Hepatocyte (in vitro differentiated cells): ENCODE measurements around the gene ZNF438.

ENCODE experiments used
- EZH2 ChIP-seq: fragments of 200-600 bp; sonication (generic); IDR thresholded peaks from 2 replicates; pipeline ENCODE4 v1.6.1; 2016; ENCODE audit warnings: antibody characterized with exemption, mild to moderate bottlenecking, borderline replicate concordance
- EZH2phosphoT487 ChIP-seq: fragments of 200-600 bp; sonication (generic); IDR thresholded peaks from one replicate; pipeline ENCODE4 v1.6.1; 2018; ENCODE audit warnings: antibody characterized with exemption, mild to moderate bottlenecking, low read depth, moderate library complexity; ENCODE audit not compliant: unreplicated experiment, severe bottlenecking
- TF ChIP-seq, protein P1 (sequence below): fragments of 200-600 bp; sonication (generic); IDR thresholded peaks from 2 replicates; pipeline ENCODE4 v1.5.1; 2016; ENCODE audit warnings: antibody characterized with exemption, mild to moderate bottlenecking; ENCODE audit not compliant: poor library complexity

DNA sequence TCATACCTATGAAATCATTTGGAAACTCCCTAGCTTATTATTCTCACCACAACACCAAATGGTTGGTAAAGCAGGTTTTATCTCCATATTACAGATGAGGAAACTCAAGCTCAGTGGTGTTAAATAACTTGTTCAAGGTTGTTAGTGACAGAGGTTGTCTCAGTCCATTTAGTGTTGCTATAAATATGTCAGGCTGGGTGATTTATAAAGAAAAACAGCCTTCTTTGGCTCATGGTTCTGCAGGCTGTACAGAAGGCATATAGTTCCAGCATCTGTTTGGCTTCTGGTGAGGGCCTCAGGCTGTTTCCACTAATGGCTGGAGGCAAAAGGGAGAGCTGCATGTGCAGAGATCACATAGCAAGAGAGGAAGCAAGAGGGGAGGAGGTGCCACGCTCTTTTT lies 96.6 kb downstream of the ZNF438 start:
- TF ChIP-seq, protein P1, sequence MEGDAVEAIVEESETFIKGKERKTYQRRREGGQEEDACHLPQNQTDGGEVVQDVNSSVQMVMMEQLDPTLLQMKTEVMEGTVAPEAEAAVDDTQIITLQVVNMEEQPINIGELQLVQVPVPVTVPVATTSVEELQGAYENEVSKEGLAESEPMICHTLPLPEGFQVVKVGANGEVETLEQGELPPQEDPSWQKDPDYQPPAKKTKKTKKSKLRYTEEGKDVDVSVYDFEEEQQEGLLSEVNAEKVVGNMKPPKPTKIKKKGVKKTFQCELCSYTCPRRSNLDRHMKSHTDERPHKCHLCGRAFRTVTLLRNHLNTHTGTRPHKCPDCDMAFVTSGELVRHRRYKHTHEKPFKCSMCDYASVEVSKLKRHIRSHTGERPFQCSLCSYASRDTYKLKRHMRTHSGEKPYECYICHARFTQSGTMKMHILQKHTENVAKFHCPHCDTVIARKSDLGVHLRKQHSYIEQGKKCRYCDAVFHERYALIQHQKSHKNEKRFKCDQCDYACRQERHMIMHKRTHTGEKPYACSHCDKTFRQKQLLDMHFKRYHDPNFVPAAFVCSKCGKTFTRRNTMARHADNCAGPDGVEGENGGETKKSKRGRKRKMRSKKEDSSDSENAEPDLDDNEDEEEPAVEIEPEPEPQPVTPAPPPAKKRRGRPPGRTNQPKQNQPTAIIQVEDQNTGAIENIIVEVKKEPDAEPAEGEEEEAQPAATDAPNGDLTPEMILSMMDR = no peak
- TF ChIP-seq EZH2 = no peak
- TF ChIP-seq EZH2phosphoT487 = no peak
